ENCODE data around the gene ARNT2. TPM values are rescaled to one million over a fixed set of nuclear protein-coding genes. Genes with fewer than 3 reads are reported as not detected.

Gene ARNT2
- total and polyA plus RNA-seq, 2 experiments from 2014 or later: 4.6 to 11.6 TPM

GRCh38 chr15:80572337-80572736 is 168.2 kb downstream of the ARNT2 start:
- no peak overlapping the region for H3K4me3 ChIP-seq
- H3K36me3 ChIP-seq (ENCODE audit: insufficient read depth): no peaks in the 10 kb centered on the region
- no peaks in the 10 kb centered on the region for H3K79me2 ChIP-seq (replicated peaks; ENCODE audit: insufficient read depth)
- H3K4me2 ChIP-seq: no peak overlapping the region
- H3K27ac ChIP-seq (ENCODE audit: low read depth): no peak overlapping the region
- Mint-ChIP-seq H3K4me3 (no peak overlapping the region), H3K9me3 (no peaks in the 10 kb centered on the region), H3K36me3 (ENCODE audit: low read depth) (peaks cover 4% of the 10 kb centered on the region; the same call in 1 of the 3 replicates), H3K27ac (no peak overlapping the region; the same call in 1 of the 2 replicates), H3K27me3 (ENCODE audit: insufficient read depth, low read depth, poor library complexity) (peaks cover 9% of the 10 kb centered on the region), H3K4me1 (peaks cover 25% of the 10 kb centered on the region)
- H3F3A ChIP-seq (replicated peaks; ENCODE audit: low read depth): no peaks in the 10 kb centered on the region
- ATAC-seq (no peak), DNase-seq (ENCODE audit: low spot score) (no peak)
- TF ChIP-seq CTCF (conservative IDR thresholded peaks at IDR 0.05; ENCODE audit: low read depth in 2 of 2) (no peak), REST (IDR thresholded peaks at IDR 0.05; ENCODE audit: unreplicated experiment) (no peak), STAT1 (IDR thresholded peaks at IDR 0.05; ENCODE audit: unreplicated experiment) (no peak)
- H3K27me3 ChIP-seq (ENCODE audit: insufficient read depth): no peaks in the 10 kb centered on the region
- no peaks in the 10 kb centered on the region for H3K9me2 ChIP-seq (ENCODE audit: insufficient read depth)
- peaks cover 6% of the 10 kb centered on the region for H3K4me1 ChIP-seq (ENCODE audit: insufficient read depth)
- H2AFZ ChIP-seq: no peak overlapping the region
- H4K20me1 ChIP-seq (replicated peaks; ENCODE audit: insufficient read depth): no peaks in the 10 kb centered on the region

GRCh38 chr15:80573606-80574005 is 169.4 kb downstream of the ARNT2 start:
- DNase-seq (ENCODE audit: low spot score) (no peak), ATAC-seq (no peak)
- peaks cover 4% of the 10 kb centered on the region; the same call in 1 of the 3 replicates for H3K36me3 Mint-ChIP-seq (ENCODE audit: low read depth)
- no peak overlapping the region for H3K27ac Mint-ChIP-seq
- no peaks in the 10 kb centered on the region for H3K36me3 ChIP-seq (ENCODE audit: insufficient read depth)
- no peak overlapping the region for H2AFZ ChIP-seq
- no peak overlapping the region for H3K4me3 Mint-ChIP-seq
- TF ChIP-seq ZNF114 (CRISPR knock-in tag; IDR thresholded peaks at IDR 0.05) (no peak), ZNF331 (CRISPR knock-in tag; IDR thresholded peaks at IDR 0.05; ENCODE audit: low read depth) (no peak), JUNB (IDR thresholded peaks at IDR 0.05; ENCODE audit: unreplicated experiment) (no peak), STAT1 (IDR thresholded peaks at IDR 0.05; ENCODE audit: unreplicated experiment) (no peak), CTCF (conservative IDR thresholded peaks at IDR 0.05; ENCODE audit: low read depth in 2 of 2) (no peak), EZH2 (IDR thresholded peaks at IDR 0.05; ENCODE audit: low read depth, unreplicated experiment) (no peak), NANOG (IDR thresholded peaks at IDR 0.05; ENCODE audit: borderline replicate concordance) (no peak), REST (IDR thresholded peaks at IDR 0.05; ENCODE audit: unreplicated experiment) (no peak), ETS1 (IDR thresholded peaks at IDR 0.05) (no peak)
- no peaks in the 10 kb centered on the region for H3K9me2 ChIP-seq (ENCODE audit: insufficient read depth)
- H3K27ac ChIP-seq (ENCODE audit: low read depth): no peak overlapping the region
- no peaks in the 10 kb centered on the region for H3K9me3 Mint-ChIP-seq
- peaks cover 7% of the 10 kb centered on the region for H3K27me3 Mint-ChIP-seq (ENCODE audit: insufficient read depth, low read depth, poor library complexity)
- H3F3A ChIP-seq (replicated peaks; ENCODE audit: low read depth): no peaks in the 10 kb centered on the region
- no peak overlapping the region for H3K4me2 ChIP-seq
- no peaks in the 10 kb centered on the region for H3K27me3 ChIP-seq (ENCODE audit: insufficient read depth)
- H3K4me1 ChIP-seq (ENCODE audit: insufficient read depth): no peaks in the 10 kb centered on the region
- no peaks in the 10 kb centered on the region for H3K79me2 ChIP-seq (replicated peaks; ENCODE audit: insufficient read depth)
- H4K20me1 ChIP-seq (replicated peaks; ENCODE audit: insufficient read depth): no peaks in the 10 kb centered on the region
- peaks cover 12% of the 10 kb centered on the region for H3K4me1 Mint-ChIP-seq
- H3K4me3 ChIP-seq: no peak overlapping the region
